ENCODE measurements around the gene GNPTG. TPM values are rescaled to one million over a fixed set of nuclear protein-coding genes. Genes with fewer than 3 reads are reported as not detected.
A peak's percentile ranks its signal among the peaks of the same experiment; 100 is the strongest.

The GNPTG gene
- total RNA-seq, 1 experiment from 2014 or later, result 29.4 TPM

- H3K9me3 ChIP-seq (ENCODE audit: control insufficient read depth, low read depth, low read length), result no peaks in the 10 kb centered on the region
- H3K4me2 ChIP-seq (ENCODE audit: insufficient read depth, insufficient read length, low read length), result peak overlapping the region; percentile 89
Measured at GRCh38 chr16:1378804-1379303, 27.1 kb downstream of the GNPTG start.

More at GRCh38 chr16:1378804-1379303, 27.1 kb downstream of the GNPTG start:
- no peak overlapping the region for H3K4ac ChIP-seq (ENCODE audit: low read depth, low read length)
- peaks cover 5% of the 10 kb centered on the region for H3K79me1 ChIP-seq (ENCODE audit: insufficient read depth, low read depth, low read length, poor library complexity, severe bottlenecking)
- Mint-ChIP-seq H3K27me3 (ENCODE audit: low read depth) (no peaks in the 10 kb centered on the region; the same call in 1 of the 2 replicates), H3K9me3 (no peaks in the 10 kb centered on the region; a peak in 1 of 5 replicates), H3K27ac (peak overlapping the region in 1 of 3 experiments; percentile 92; a peak in 3 of 7 replicates), H3K4me1 (peaks cover 18 to 19% of the 10 kb centered on the region in 2 experiments), H3K36me3 (ENCODE audit: insufficient read depth in 1 of 3, low read depth in 3 of 3) (peaks cover 3 to 14% (median 4%) of the 10 kb centered on the region in 3 experiments), H3K4me3 (peak overlapping the region; percentile 80 to 85)
- H4K8ac ChIP-seq (replicated peaks; ENCODE audit: insufficient read length, low read depth, low read length), result no peak overlapping the region
- H3K18ac ChIP-seq (ENCODE audit: insufficient read length, low read depth, low read length), result peak overlapping the region; percentile 83
- H3K56ac ChIP-seq (ENCODE audit: insufficient read length, low read depth, low read length), result no peak overlapping the region
- H3K79me2 ChIP-seq (ENCODE audit: insufficient read depth, low read length), result peaks cover 3% of the 10 kb centered on the region; the same call in 1 of the 2 replicates
- H3K23ac ChIP-seq (ENCODE audit: insufficient read length, low read depth, low read length), result no peak overlapping the region
- no peak overlapping the region for H2AFZ ChIP-seq (ENCODE audit: low read length)
- H2BK20ac ChIP-seq (ENCODE audit: low read depth, low read length, poor library complexity, severe bottlenecking), result no peak overlapping the region
- no peak overlapping the region for H2AK5ac ChIP-seq (ENCODE audit: insufficient read length, low read length)
- peak overlapping the region; percentile 54 for H3K9ac ChIP-seq (ENCODE audit: extremely low read depth, insufficient read length, low read length)
- no CpG with 5 or more reads among the region's 31 CpGs for WGBS (ENCODE audit: extremely low coverage, insufficient read length, low lambda C conversion rate)
- no peaks in the 10 kb centered on the region for H3K27me3 ChIP-seq (ENCODE audit: insufficient read depth, low read length)
- H4K20me1 ChIP-seq (ENCODE audit: control insufficient read depth, insufficient read depth, insufficient read length), result no peaks in the 10 kb centered on the region
- H2BK15ac ChIP-seq (ENCODE audit: low read depth, low read length), result no peak overlapping the region
- no peak overlapping the region for H3K27ac ChIP-seq (ENCODE audit: insufficient read length, low read depth, low read length)
- H3K14ac ChIP-seq (ENCODE audit: insufficient read depth, low read length), result peak overlapping the region; percentile 76
- DNase-seq, result no peak
- H3K23me2 ChIP-seq (ENCODE audit: insufficient read length, low read depth, low read length, poor library complexity, severe bottlenecking), result peaks cover 20% of the 10 kb centered on the region
- H3K4me1 ChIP-seq (ENCODE audit: insufficient read depth, low read length), result no peaks in the 10 kb centered on the region
- peak overlapping the region; percentile 99 for H4K91ac ChIP-seq (ENCODE audit: insufficient read length, low read depth, low read length)
- H4K5ac ChIP-seq (ENCODE audit: insufficient read length, low read depth, low read length), result no peak overlapping the region
- H2BK120ac ChIP-seq (ENCODE audit: low read depth, low read length, poor library complexity, severe bottlenecking), result no peak overlapping the region
- H3T11ph ChIP-seq (ENCODE audit: low read length), result no peak overlapping the region
- H2BK12ac ChIP-seq (ENCODE audit: insufficient read length, low read depth, low read length), result no peak overlapping the region
- no peak overlapping the region for H2BK5ac ChIP-seq (ENCODE audit: insufficient read length, low read length)
- TF ChIP-seq CTCF (conservative IDR thresholded peaks at IDR 0.05), result no peak
